Liver (tissue), 3 donors: ENCODE measurements around the gene ITLN2.
"Not testable (repeated sequence)": the region's sequence is repeated elsewhere in the genome, so short reads cannot be mapped to it uniquely, and the experiment has no call there.

Experiments
- ATF3 ChIP-seq: IDR thresholded peaks from 2 replicates; pipeline ENCODE4 v1.6.1; 2016; ENCODE audit warnings: antibody characterized with exemption
- CTCF ChIP-seq: fragments of 150-350 bp; IDR thresholded peaks from 2 replicates; pipeline ENCODE4 v1.5.1; 2017; ENCODE audit warnings: improper control_type of control experiment, low read depth, low read length; ENCODE audit not compliant: missing input control
- FOXA1 ChIP-seq: IDR thresholded peaks from 2 replicates; pipeline ENCODE4 v1.6.1; 2016; ENCODE audit warnings: antibody characterized with exemption
- GABPA ChIP-seq, 2 donors: IDR thresholded peaks in 1 of 2; conservative IDR thresholded peaks in 1 of 2; 2 replicates each; pipeline ENCODE4 v1.6.1; 2016; ENCODE audit warnings: antibody characterized with exemption in 2 of 2, mild to moderate bottlenecking in 1 of 2, moderate library complexity in 1 of 2
- JUND ChIP-seq, 2 donors: IDR thresholded peaks; 2 replicates each; pipeline ENCODE4 v1.6.1; 2016; ENCODE audit warnings: antibody characterized with exemption in 2 of 2
- NR2F2 ChIP-seq: IDR thresholded peaks from 2 replicates; pipeline ENCODE4 v1.6.1; 2016; ENCODE audit warnings: antibody characterized with exemption
- RAD21 ChIP-seq, 2 donors: IDR thresholded peaks; 2 replicates each; pipeline ENCODE4 v1.6.1; 2016; ENCODE audit warnings: antibody characterized with exemption in 2 of 2, mild to moderate bottlenecking in 2 of 2
- REST ChIP-seq: IDR thresholded peaks from 2 replicates; pipeline ENCODE4 v1.6.1; 2016; ENCODE audit warnings: antibody characterized with exemption, mild to moderate bottlenecking
- RXRA ChIP-seq, 2 donors: IDR thresholded peaks; 2 replicates each; pipeline ENCODE4 v1.6.1; 2017 to 2018; ENCODE audit warnings: antibody characterized with exemption in 2 of 2, mild to moderate bottlenecking in 1 of 2
- SP1 ChIP-seq: IDR thresholded peaks from 2 replicates; pipeline ENCODE4 v1.6.1; 2018; ENCODE audit warnings: antibody characterized with exemption, mild to moderate bottlenecking
- TAF1 ChIP-seq: conservative IDR thresholded peaks from 2 replicates; pipeline ENCODE4 v1.6.1; 2016; ENCODE audit warnings: antibody characterized with exemption, mild to moderate bottlenecking
- YY1 ChIP-seq: IDR thresholded peaks from 2 replicates; pipeline ENCODE4 v1.6.1; 2016; ENCODE audit warnings: antibody characterized with exemption, mild to moderate bottlenecking
- TF ChIP-seq, protein P1 (sequence below): IDR thresholded peaks from 2 replicates; pipeline ENCODE4 v1.6.1; 2016; ENCODE audit warnings: antibody characterized with exemption
- donor health status: healthy.
- donor health status: healthy.

GRCh38 chr1:160949216-160949880 lies 5.3 kb downstream of the ITLN2 start:
- not testable (repeated sequence) for TF ChIP-seq NR2F2; YY1; CTCF; GABPA (IDR thresholded peaks at IDR 0.05 in 1 of 2, conservative IDR thresholded peaks at IDR 0.05 in 1 of 2); RAD21 (IDR thresholded peaks at IDR 0.05); JUND (IDR thresholded peaks at IDR 0.05); ATF3; RXRA (IDR thresholded peaks at IDR 0.05); TAF1; FOXA1; SP1; REST
- TF ChIP-seq, protein P1, sequence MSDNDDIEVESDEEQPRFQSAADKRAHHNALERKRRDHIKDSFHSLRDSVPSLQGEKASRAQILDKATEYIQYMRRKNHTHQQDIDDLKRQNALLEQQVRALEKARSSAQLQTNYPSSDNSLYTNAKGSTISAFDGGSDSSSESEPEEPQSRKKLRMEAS, result not testable (repeated sequence)
